PC-9 (cell line): Measurements from ENCODE around the gene ANGEL2.

Experiments used
- CTCF ChIP-seq: fragments of 200-600 bp; sonication (generic); conservative IDR thresholded peaks from 2 replicates; pipeline ENCODE4 v1.6.1; 2017; ENCODE audit warnings: mixed run types, antibody characterized with exemption, mild to moderate bottlenecking, moderate library complexity
- EZH2 ChIP-seq: fragments of 200-600 bp; sonication (generic); IDR thresholded peaks from 2 replicates; pipeline ENCODE4 v1.8.0; 2017; ENCODE audit warnings: antibody characterized with exemption, low read depth

GRCh38 chr1:212942679-212943392 is 72.8 kb downstream of the ANGEL2 start:
- no peak for TF ChIP-seq CTCF
- TF ChIP-seq EZH2 = no peak
